H9 (cell line): ENCODE data around the gene STARD3NL. TPM values are rescaled to one million over a fixed set of nuclear protein-coding genes. Genes with fewer than 3 reads are reported as not detected.

Experiments used
- DNase-seq: peaks from one replicate; pipeline ENCODE4 v3.0.0-alpha.2; 2017
- H2AFZ ChIP-seq: one replicate; pipeline ENCODE4 v1.6.1; 2013; ENCODE audit warnings: mild to moderate bottlenecking, low read length, control low read depth, moderate library complexity
- H2AK5ac ChIP-seq: 2 replicates; pipeline ENCODE4 v1.6.1; 2013; ENCODE audit warnings: low read length, control low read depth, mixed read lengths; ENCODE audit not compliant: insufficient read length
- H2BK120ac ChIP-seq: one replicate; pipeline ENCODE4 v1.6.1; 2013; ENCODE audit warnings: low read depth, mild to moderate bottlenecking, low read length, control low read depth, inconsistent platforms; ENCODE audit not compliant: poor library complexity, severe bottlenecking
- H2BK12ac ChIP-seq: 2 replicates; pipeline ENCODE4 v1.6.1; 2013; ENCODE audit warnings: low read length, control low read depth, mixed read lengths, low read depth; ENCODE audit not compliant: insufficient read length
- H2BK15ac ChIP-seq: 2 replicates; pipeline ENCODE4 v1.6.1; 2013; ENCODE audit warnings: low read depth, low read length, control low read depth
- H2BK20ac ChIP-seq: one replicate; pipeline ENCODE4 v1.6.1; 2013; ENCODE audit warnings: low read depth, mild to moderate bottlenecking, low read length, control low read depth, inconsistent platforms; ENCODE audit not compliant: poor library complexity, severe bottlenecking
- H2BK5ac ChIP-seq: 2 replicates; pipeline ENCODE4 v1.6.1; 2013; ENCODE audit warnings: low read length, control low read depth, mixed read lengths; ENCODE audit not compliant: insufficient read length
- H3K14ac ChIP-seq: 2 replicates; pipeline ENCODE4 v1.6.1; 2013; ENCODE audit warnings: low read length, control low read depth; ENCODE audit not compliant: insufficient read depth
- H3K18ac ChIP-seq: 2 replicates; pipeline ENCODE4 v1.6.1; 2013; ENCODE audit warnings: low read depth, mild to moderate bottlenecking, mixed read lengths, low read length, control low read depth; ENCODE audit not compliant: insufficient read length
- H3K23ac ChIP-seq: 2 replicates; pipeline ENCODE4 v1.6.1; 2013; ENCODE audit warnings: low read length, control low read depth, mixed read lengths, low read depth; ENCODE audit not compliant: insufficient read length
- H3K23me2 ChIP-seq: 2 replicates; pipeline ENCODE4 v1.6.1; 2013; ENCODE audit warnings: low read depth, mild to moderate bottlenecking, mixed read lengths, low read length, control low read depth; ENCODE audit not compliant: insufficient read length, poor library complexity, severe bottlenecking
- H3K27ac ChIP-seq: 2 replicates; pipeline ENCODE4 v1.5.1; 2013; ENCODE audit warnings: low read length, control low read depth, mixed read lengths, low read depth; ENCODE audit not compliant: insufficient read length
- H3K27me3 ChIP-seq: 2 replicates; pipeline ENCODE4 v1.6.1; 2013; ENCODE audit warnings: low read length, control low read depth, inconsistent platforms; ENCODE audit not compliant: insufficient read depth
- H3K4ac ChIP-seq: 2 replicates; pipeline ENCODE4 v1.6.1; 2013; ENCODE audit warnings: low read depth, mild to moderate bottlenecking, control low read depth, inconsistent platforms, low read length, moderate library complexity
- H3K4me1 ChIP-seq: 2 replicates; pipeline ENCODE4 v1.6.1; 2013; ENCODE audit warnings: low read length, control low read depth, inconsistent platforms; ENCODE audit not compliant: insufficient read depth
- H3K4me2 ChIP-seq: 2 replicates; pipeline ENCODE4 v1.6.1; 2013; ENCODE audit warnings: low read length, control low read depth, mixed read lengths; ENCODE audit not compliant: insufficient read length, insufficient read depth
- H3K56ac ChIP-seq: 2 replicates; pipeline ENCODE4 v1.6.1; 2013; ENCODE audit warnings: low read depth, mild to moderate bottlenecking, mixed read lengths, low read length, control low read depth; ENCODE audit not compliant: insufficient read length
- H3K79me1 ChIP-seq: 2 replicates; pipeline ENCODE4 v1.6.1; 2013; ENCODE audit warnings: low read depth, mild to moderate bottlenecking, moderate library complexity, low read length, control low read depth, inconsistent platforms; ENCODE audit not compliant: insufficient read depth, poor library complexity, severe bottlenecking
- H3K79me2 ChIP-seq: 2 replicates; pipeline ENCODE4 v1.6.1; 2013; ENCODE audit warnings: low read length, control low read depth, inconsistent platforms; ENCODE audit not compliant: insufficient read depth
- H3K9ac ChIP-seq: 2 replicates; pipeline ENCODE4 v1.6.1; 2013; ENCODE audit warnings: low read length, control low read depth, mixed read lengths; ENCODE audit not compliant: insufficient read length; ENCODE audit errors: extremely low read depth
- H3K9me3 ChIP-seq: one replicate; pipeline ENCODE4 v1.6.1; 2013; ENCODE audit warnings: low read depth, low read length, inconsistent platforms; ENCODE audit not compliant: control insufficient read depth
- H3T11ph ChIP-seq: one replicate; pipeline ENCODE4 v1.6.1; 2013; ENCODE audit warnings: mild to moderate bottlenecking, low read length, control low read depth, inconsistent platforms
- H4K20me1 ChIP-seq: one replicate; pipeline ENCODE4 v1.6.1; 2013; ENCODE audit not compliant: control insufficient read depth, insufficient read length, insufficient read depth
- H4K5ac ChIP-seq: 2 replicates; pipeline ENCODE4 v1.6.1; 2013; ENCODE audit warnings: low read depth, mild to moderate bottlenecking, mixed read lengths, low read length, control low read depth; ENCODE audit not compliant: insufficient read length
- H4K8ac ChIP-seq: replicated peaks from 2 replicates; pipeline ENCODE4 v1.6.1; 2013; ENCODE audit warnings: low read length, control low read depth, mixed read lengths, low read depth; ENCODE audit not compliant: insufficient read length
- H4K91ac ChIP-seq: 2 replicates; pipeline ENCODE4 v1.6.1; 2013; ENCODE audit warnings: low read depth, mild to moderate bottlenecking, moderate library complexity, mixed read lengths, low read length, control low read depth; ENCODE audit not compliant: insufficient read length
- H3K27ac Mint-ChIP-seq, 3 experiments: 2 replicates in 2 of 3; 3 replicates in 1 of 3; pipeline ENCODE4 v1.8.0; 2020 to 2021; ENCODE audit warnings: mixed read lengths in 3 of 3, mild to moderate bottlenecking in 1 of 3, moderate library complexity in 1 of 3
- H3K27me3 Mint-ChIP-seq: 2 replicates; pipeline ENCODE4 v1.8.0; 2021; ENCODE audit warnings: low read depth, mild to moderate bottlenecking, moderate library complexity, mixed read lengths
- H3K36me3 Mint-ChIP-seq, 3 experiments: 2 replicates in 2 of 3; 3 replicates in 1 of 3; pipeline ENCODE4 v1.8.0; 2020 to 2021; ENCODE audit warnings: low read depth in 3 of 3, mixed read lengths in 3 of 3; ENCODE audit not compliant: insufficient read depth in 1 of 3
- H3K4me1 Mint-ChIP-seq, 2 experiments: 2 replicates each; pipeline ENCODE4 v1.8.0; 2020; ENCODE audit warnings: mixed read lengths in 2 of 2
- H3K4me3 Mint-ChIP-seq, 2 experiments: 2 replicates in 1 of 2; 3 replicates in 1 of 2; pipeline ENCODE4 v1.8.0; 2020 to 2021; ENCODE audit warnings: mild to moderate bottlenecking in 2 of 2, mixed read lengths in 2 of 2, moderate library complexity in 1 of 2
- H3K9me3 Mint-ChIP-seq, 2 experiments: 2 replicates in 1 of 2; 3 replicates in 1 of 2; pipeline ENCODE4 v1.8.0; 2020; ENCODE audit warnings: mild to moderate bottlenecking in 2 of 2, mixed read lengths in 2 of 2, moderate library complexity in 1 of 2
- CTCF ChIP-seq: fragments of 200-600 bp; sonication (generic); conservative IDR thresholded peaks from 3 replicates; pipeline ENCODE4 v1.8.0; 2021; ENCODE audit warnings: antibody characterized with exemption, mild to moderate bottlenecking
- WGBS: extraction: QIAGEN DNeasy Blood & Tissue Kit; methylation state at CpG from one replicate; pipeline ENCODE4 v1.1.7; 2013; ENCODE audit warnings: missing lambda C conversion rate, low lambda C conversion rate, mixed read lengths; ENCODE audit not compliant: insufficient read length; ENCODE audit errors: extremely low coverage; 5-methylcytosine and 5-hydroxymethylcytosine counted together
- total RNA-seq: library from RNA; stranded (reverse); gene quantifications from 2 replicates; pipeline ENCODE4 v1.2.1, GENCODE V29; 2021

STARD3NL gene
- total RNA-seq, 1 experiment from 2014 or later: 36.5 TPM

GRCh38 chr7:38274486-38274885, 96.4 kb downstream of the STARD3NL start:
- H3K36me3 Mint-ChIP-seq: no peaks in the 10 kb centered on the region
- no CpG with 5 or more reads among the region's 4 CpGs for WGBS

More at GRCh38 chr7:38274486-38274885, 96.4 kb downstream of the STARD3NL start:
- DNase-seq: no peak
- Histone ChIP-seq H3K79me1 (no peaks in the 10 kb centered on the region), H3K23me2 (no peaks in the 10 kb centered on the region), H3K9ac (no peak overlapping the region), H3K27ac (no peak overlapping the region), H3K56ac (no peak overlapping the region), H2BK5ac (no peak overlapping the region), H2BK15ac (no peak overlapping the region), H3K27me3 (no peaks in the 10 kb centered on the region), H4K8ac (no peak overlapping the region), H3T11ph (no peak overlapping the region), H4K5ac (no peak overlapping the region), H3K14ac (no peak overlapping the region), H2BK12ac (no peak overlapping the region), H3K4me1 (no peaks in the 10 kb centered on the region; the same call in 1 of the 2 replicates), H3K23ac (no peak overlapping the region), H3K9me3 (no peaks in the 10 kb centered on the region), H4K20me1 (no peaks in the 10 kb centered on the region), H2AK5ac (no peak overlapping the region), H4K91ac (no peak overlapping the region), H2BK120ac (no peak overlapping the region), H3K18ac (no peak overlapping the region), H2AFZ (no peak overlapping the region), H3K79me2 (no peaks in the 10 kb centered on the region), H3K4ac (no peak overlapping the region), H3K4me2 (no peak overlapping the region), H2BK20ac (no peak overlapping the region)
- H3K27ac Mint-ChIP-seq: no peak overlapping the region
- no peaks in the 10 kb centered on the region for H3K9me3 Mint-ChIP-seq
- H3K4me1 Mint-ChIP-seq: peaks cover 4 to 11% of the 10 kb centered on the region in 2 experiments; a peak in 3 of 4 replicates
- TF ChIP-seq CTCF: no peak
- no peak overlapping the region for H3K4me3 Mint-ChIP-seq
- H3K27me3 Mint-ChIP-seq: no peaks in the 10 kb centered on the region
